CD14-positive monocyte (primary cell): ENCODE results near the gene NGLY1. TPM values are rescaled to one million over a fixed set of nuclear protein-coding genes. Genes with fewer than 3 reads are reported as not detected.

Experiments used
- DNase-seq, 3 donors: peaks; one replicate each; pipeline ENCODE4 v3.0.0-alpha.2; 2011 to 2022
- H2AFZ ChIP-seq: 2 replicates; pipeline ENCODE4 v1.6.0; 2012; ENCODE audit warnings: mild to moderate bottlenecking, low read depth, low read length, inconsistent platforms; ENCODE audit not compliant: insufficient read depth, poor library complexity, severe bottlenecking
- H3K27ac ChIP-seq, 2 donors: 1 replicate in 1 of 2; 2 replicates in 1 of 2; pipeline ENCODE4 v1.5.1; 2012 to 2013; ENCODE audit warnings: low read length in 2 of 2, control low read depth in 1 of 2, inconsistent platforms in 1 of 2, low read depth in 1 of 2, mild to moderate bottlenecking in 1 of 2
- H3K27me3 ChIP-seq, 2 donors: one replicate each; pipeline versions ENCODE4 v1.6.0 to v1.6.1; 2011 to 2013; ENCODE audit warnings: low read length in 2 of 2; ENCODE audit not compliant: control insufficient read depth in 2 of 2, insufficient read depth in 2 of 2
- H3K36me3 ChIP-seq, 2 donors: replicated peaks in 1 of 2; 1 replicate in 1 of 2; 2 replicates in 1 of 2; pipeline versions ENCODE4 v1.5.1 to v1.6.1; 2012 to 2013; ENCODE audit warnings: low read length in 2 of 2, control low read depth in 1 of 2, inconsistent platforms in 1 of 2, mild to moderate bottlenecking in 1 of 2; ENCODE audit not compliant: insufficient read depth in 2 of 2, control insufficient read depth in 1 of 2
- H3K4me1 ChIP-seq, 2 donors: 1 replicate in 1 of 2; 2 replicates in 1 of 2; pipeline versions ENCODE4 v1.5.1 to v1.6.1; 2012 to 2013; ENCODE audit warnings: low read length in 2 of 2, control low read depth in 1 of 2, inconsistent platforms in 1 of 2, mild to moderate bottlenecking in 1 of 2, moderate library complexity in 1 of 2; ENCODE audit not compliant: insufficient read depth in 2 of 2, control insufficient read depth in 1 of 2
- H3K4me2 ChIP-seq: replicated peaks from 2 replicates; pipeline ENCODE3; 2012; ENCODE audit warnings: low read length, moderate library complexity, mild to moderate bottlenecking; ENCODE audit not compliant: poor library complexity, severe bottlenecking; ENCODE audit errors: extremely low read depth
- H3K4me3 ChIP-seq, 3 experiments: fragments of 200-600 bp in 1 of 3; sonication (generic) in 1 of 3; replicated peaks in 1 of 3; 1 replicate in 2 of 3; 2 replicates in 1 of 3; pipeline ENCODE4 v1.5.1; 2011 to 2013; ENCODE audit warnings: low read length in 3 of 3, mild to moderate bottlenecking in 3 of 3, control low read depth in 2 of 3, low read depth in 2 of 3, inconsistent platforms in 1 of 3, moderate library complexity in 1 of 3
- H3K79me2 ChIP-seq: 2 replicates; pipeline ENCODE4 v1.6.0; 2012; ENCODE audit warnings: mild to moderate bottlenecking, control low read depth, inconsistent platforms, low read length, moderate library complexity; ENCODE audit not compliant: insufficient read depth
- H3K9ac ChIP-seq: 2 replicates; pipeline ENCODE4 v1.6.0; 2017; ENCODE audit warnings: low read length, mild to moderate bottlenecking; ENCODE audit not compliant: insufficient read depth, poor library complexity, severe bottlenecking
- H3K9me3 ChIP-seq, 2 donors: replicated peaks in 1 of 2; 1 replicate in 1 of 2; 2 replicates in 1 of 2; pipeline versions ENCODE4 v1.5.1 to v1.6.1; 2012 to 2013; ENCODE audit warnings: low read length in 2 of 2, control low read depth in 1 of 2; ENCODE audit not compliant: control insufficient read depth in 1 of 2, insufficient read depth in 1 of 2
- H4K20me1 ChIP-seq: 2 replicates; pipeline ENCODE4 v1.6.0; 2012; ENCODE audit warnings: mild to moderate bottlenecking, low read length, control low read depth, moderate library complexity; ENCODE audit not compliant: insufficient read depth
- H3K27ac Mint-ChIP-seq, 7 donors: one replicate each; pipeline ENCODE4 v1.8.0; 2020; ENCODE audit warnings: mild to moderate bottlenecking in 7 of 7, mixed read lengths in 7 of 7, moderate library complexity in 6 of 7, inconsistent platforms in 2 of 7
- H3K27me3 Mint-ChIP-seq, 3 donors: one replicate each; pipeline ENCODE4 v1.8.0; 2021 to 2022; ENCODE audit warnings: low read depth in 3 of 3, mild to moderate bottlenecking in 3 of 3, mixed read lengths in 3 of 3, moderate library complexity in 3 of 3, inconsistent platforms in 1 of 3
- H3K36me3 Mint-ChIP-seq, 2 donors: one replicate each; pipeline ENCODE4 v1.8.0; 2020; ENCODE audit warnings: mixed read lengths in 2 of 2, inconsistent platforms in 1 of 2, mild to moderate bottlenecking in 1 of 2
- H3K4me1 Mint-ChIP-seq: one replicate; pipeline ENCODE4 v1.8.0; 2020; ENCODE audit warnings: mild to moderate bottlenecking, mixed read lengths
- H3K4me3 Mint-ChIP-seq, 2 donors: one replicate each; pipeline ENCODE4 v1.8.0; 2020; ENCODE audit warnings: mild to moderate bottlenecking in 2 of 2, mixed read lengths in 2 of 2, moderate library complexity in 1 of 2
- H3K9me3 Mint-ChIP-seq, 7 donors: one replicate each; pipeline ENCODE4 v1.8.0; 2020 to 2022; ENCODE audit warnings: mixed read lengths in 7 of 7, mild to moderate bottlenecking in 6 of 7, moderate library complexity in 6 of 7, inconsistent platforms in 2 of 7
- CTCF ChIP-seq: fragments of 200-600 bp; IDR thresholded peaks from one replicate; pipeline ENCODE4 v1.8.0; 2022; ENCODE audit warnings: antibody characterized with exemption, mild to moderate bottlenecking
- WGBS: methylation state at CpG from one replicate; pipeline ENCODE4 v1.1.5; 2013; ENCODE audit warnings: missing lambda C conversion rate; ENCODE audit not compliant: insufficient coverage; 5-methylcytosine and 5-hydroxymethylcytosine counted together
- intact Hi-C, 2 donors: fragments of 100-400 bp; cut with micrococcal nuclease; formaldehyde crosslinking; loops; one replicate each; pipeline versions ENCODE4 v1.15.0 to v1.15.1; 2023
- polyA plus RNA-seq, 3 donors: library from polyadenylated mRNA; depleted of rRNA in 1 of 3; unstranded in 2 of 3; stranded (reverse) in 1 of 3; fragments of 300-500 nt in 2 of 3; fragments of >200 nt in 1 of 3; fragmentation: Illumina TruSeq in 2 of 3; gene quantifications; 1 replicate in 2 of 3; 2 replicates in 1 of 3; pipeline ENCODE4 v1.2.3, GENCODE V29; 2012 to 2021

Gene NGLY1
- polyA plus RNA-seq, 3 donors: 11.4 to 33.4 (median 29.6) TPM

GRCh38 chr3:25727316-25727715 lies 55.9 kb downstream of the NGLY1 start:
- Histone ChIP-seq H3K4me1 (no peaks in the 10 kb centered on the region), H3K27ac (no peak overlapping the region), H3K4me2 (no peak overlapping the region), H4K20me1 (no peaks in the 10 kb centered on the region), H3K9me3 (no peaks in the 10 kb centered on the region), H3K4me3 (no peak overlapping the region), H3K36me3 (peaks cover 52 to 86% of the 10 kb centered on the region in 2 donors), H3K79me2 (no peaks in the 10 kb centered on the region), H3K27me3 (no peaks in the 10 kb centered on the region), H3K9ac (no peak overlapping the region), H2AFZ (no peak overlapping the region)
- Mint-ChIP-seq H3K4me3 (no peak overlapping the region), H3K27me3 (peaks cover 0 to 1% (median 0%) of the 10 kb centered on the region in 3 donors), H3K27ac (no peak overlapping the region), H3K36me3 (peaks cover 71 to 73% of the 10 kb centered on the region in 2 donors), H3K9me3 (no peaks in the 10 kb centered on the region), H3K4me1 (peaks cover 3% of the 10 kb centered on the region)
- DNase-seq: no peak
- no peak for TF ChIP-seq CTCF
- intact Hi-C loops: no loop called here
- 100% methylated on average over 4 of the region's 6 CpGs for WGBS

DNA sequence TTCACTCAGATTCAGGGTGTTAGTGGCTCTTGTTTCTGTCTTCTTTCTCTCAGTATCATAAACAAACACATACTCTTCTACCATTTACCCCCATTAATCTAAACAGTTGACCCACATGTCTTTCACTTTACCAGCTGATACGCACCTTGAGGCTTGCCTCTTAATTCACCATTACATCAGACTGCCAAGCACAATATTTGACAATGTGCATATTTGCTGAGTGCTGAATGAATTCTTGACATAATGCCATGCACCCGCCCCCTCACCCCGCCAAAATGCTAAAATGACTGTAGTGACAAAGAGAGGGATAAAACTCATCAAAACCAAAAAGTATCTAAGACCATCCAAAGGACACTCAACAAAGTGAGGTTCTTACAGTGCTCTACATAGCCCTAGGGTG lies 57.4 kb downstream of the NGLY1 start:
- Mint-ChIP-seq H3K9me3 (no peaks in the 10 kb centered on the region), H3K27me3 (peaks cover 0 to 1% (median 0%) of the 10 kb centered on the region in 3 donors), H3K36me3 (peaks cover 60 to 70% of the 10 kb centered on the region in 2 donors), H3K4me1 (peaks cover 3% of the 10 kb centered on the region), H3K4me3 (no peak overlapping the region), H3K27ac (no peak overlapping the region)
- Histone ChIP-seq H2AFZ (no peak overlapping the region), H3K9me3 (no peaks in the 10 kb centered on the region), H3K4me3 (no peak overlapping the region), H4K20me1 (no peaks in the 10 kb centered on the region), H3K36me3 (peaks cover 41 to 75% of the 10 kb centered on the region in 2 donors), H3K4me2 (no peak overlapping the region), H3K79me2 (no peaks in the 10 kb centered on the region), H3K27me3 (no peaks in the 10 kb centered on the region), H3K27ac (no peak overlapping the region), H3K4me1 (no peaks in the 10 kb centered on the region), H3K9ac (no peak overlapping the region)
- DNase-seq: no peak
- intact Hi-C loops: no loop called here
- TF ChIP-seq CTCF: no peak
- WGBS: no CpG with 5 or more reads among the region's 3 CpGs
